GM12878 (cell line): ENCODE data around the gene IL18. TPM values are rescaled to one million over a fixed set of nuclear protein-coding genes. Genes with fewer than 3 reads are reported as not detected.
"Not testable (repeated sequence)": the region's sequence is repeated elsewhere in the genome, so short reads cannot be mapped to it uniquely, and the experiment has no call there.

Experiments
- ATAC-seq: fragments of 200-7000 bp; cut with Tn5 transposase; 3 replicates; pipeline ENCODE4 v1.9.1; 2020; ENCODE audit warnings: mild to moderate bottlenecking, moderate library complexity
- BruUV-seq: library from RNA; stranded (reverse); fragments of 400-500 nt; replicated peaks from 2 replicates; lab custom pipeline; 2021; lab: Mats Ljungman, UMichigan
- CTCF ChIA-PET: fragments of 300-600 bp; sonication (Branson Sonifier 250); formaldehyde crosslinking; extraction: SDS; loops from one replicate; lab custom pipeline; 2021; ENCODE audit warnings: inconsistent platforms; lab: Yijun Ruan, JAX
- POLR2A ChIA-PET: fragments of 350-600 bp; formaldehyde crosslinking; extraction: SDS; loops from one replicate; lab custom pipeline; 2021; ENCODE audit warnings: inconsistent platforms; lab: Charles Lee
- RAD21 ChIA-PET: fragments of 300-600 bp; sonication (Branson Sonifier 250); formaldehyde crosslinking; loops from one replicate; lab custom pipeline; 2023; ENCODE audit warnings: antibody characterized with exemption; ENCODE audit not compliant: unreplicated experiment; lab: Charles Lee
- SMC1A ChIA-PET: fragments of 300-600 bp; sonication (Branson Sonifier 250); formaldehyde crosslinking; loops from one replicate; lab custom pipeline; 2023; ENCODE audit not compliant: unreplicated experiment, uncharacterized antibody; lab: Charles Lee
- DNase-seq: peaks from one replicate; pipeline ENCODE4 v3.0.0-alpha.2; 2011; ENCODE audit warnings: low read depth, low spot score
- FAIRE-seq: peaks from 3 replicates; lab custom pipeline; 2011; peaks lifted over from hg19 to GRCh38; lab: Jason Lieb, UNC
- H2AFZ ChIP-seq: 2 replicates; pipeline ENCODE4 v1.6.0; 2011; ENCODE audit warnings: low read depth, low read length, control low read depth; ENCODE audit not compliant: control insufficient read depth
- H3K27ac ChIP-seq: 2 replicates; pipeline ENCODE4 v1.5.1; 2011; ENCODE audit warnings: control low read depth; ENCODE audit not compliant: control insufficient read depth, insufficient read depth
- H3K27me3 ChIP-seq, 2 experiments: replicated peaks in 1 of 2; 2 replicates each; pipeline versions ENCODE4 v1.6.0 to v1.6.1; 2011; ENCODE audit warnings: low read length in 1 of 2; ENCODE audit not compliant: control insufficient read depth in 2 of 2, insufficient read depth in 2 of 2
- H3K36me3 ChIP-seq, 2 experiments: 2 replicates each; pipeline ENCODE4 v1.5.1; 2011; ENCODE audit warnings: low read length in 1 of 2; ENCODE audit not compliant: control insufficient read depth in 2 of 2, insufficient read depth in 2 of 2
- H3K4me1 ChIP-seq: 2 replicates; pipeline ENCODE4 v1.6.1; 2011; ENCODE audit warnings: mild to moderate bottlenecking, low read length, moderate library complexity, mixed read lengths; ENCODE audit not compliant: control insufficient read depth, insufficient read depth
- H3K4me2 ChIP-seq: 2 replicates; pipeline ENCODE4 v1.6.0; 2011; ENCODE audit warnings: control low read depth; ENCODE audit not compliant: control insufficient read depth, insufficient read depth
- H3K4me3 ChIP-seq: fragments of 200-600 bp; sonication (generic); 2 replicates; pipeline ENCODE4 v1.5.1; 2016
- H3K79me2 ChIP-seq: 2 replicates; pipeline ENCODE4 v1.6.0; 2011; ENCODE audit warnings: low read length; ENCODE audit not compliant: control insufficient read depth, insufficient read depth
- H3K9ac ChIP-seq: 2 replicates; pipeline ENCODE4 v1.8.0; 2011; ENCODE audit warnings: low read length, control low read depth, mixed read lengths; ENCODE audit not compliant: control insufficient read depth, insufficient read depth
- H3K9me3 ChIP-seq: replicated peaks from 3 replicates; pipeline ENCODE4 v1.5.1; 2011; ENCODE audit warnings: mild to moderate bottlenecking, low read length; ENCODE audit not compliant: control insufficient read depth, insufficient read depth
- H4K20me1 ChIP-seq: 2 replicates; pipeline ENCODE4 v1.6.0; 2011; ENCODE audit not compliant: control insufficient read depth, insufficient read depth
- ATF2 ChIP-seq: IDR thresholded peaks from 2 replicates; pipeline ENCODE4 v1.6.1; 2012; ENCODE audit warnings: low read length, inconsistent platforms
- BHLHE40 ChIP-seq, 2 experiments: fragments of 450-650 bp in 1 of 2; IDR thresholded peaks; 2 replicates each; pipeline ENCODE4 v1.6.1; 2011 to 2017; ENCODE audit warnings: low read depth in 2 of 2, borderline replicate concordance in 1 of 2, improper control_type of control experiment in 1 of 2, low read length in 1 of 2, mild to moderate bottlenecking in 1 of 2
- CEBPB ChIP-seq, 2 experiments: fragments of 150-350 bp in 1 of 2; IDR thresholded peaks; 2 replicates each; pipeline ENCODE4 v1.6.1; 2012 to 2014; ENCODE audit warnings: low read depth in 2 of 2, low read length in 2 of 2, borderline replicate concordance in 1 of 2, inconsistent platforms in 1 of 2
- IKZF2 ChIP-seq, 2 experiments: fragments of 450-650 bp; IDR thresholded peaks; 2 replicates each; pipeline ENCODE4 v1.6.1; 2017; ENCODE audit warnings: mild to moderate bottlenecking in 2 of 2, moderate library complexity in 2 of 2
- JUNB ChIP-seq: IDR thresholded peaks from 2 replicates; pipeline ENCODE4 v1.6.1; 2016; ENCODE audit warnings: antibody characterized with exemption, mild to moderate bottlenecking
- KAT2A ChIP-seq: conservative IDR thresholded peaks from 2 replicates; pipeline ENCODE4 v1.6.1; 2011; ENCODE audit warnings: low read depth, low read length; ENCODE audit not compliant: control insufficient read depth
- KLF5 ChIP-seq: fragments of 450-650 bp; IDR thresholded peaks from 2 replicates; pipeline ENCODE4 v1.6.1; 2014; ENCODE audit warnings: mild to moderate bottlenecking; ENCODE audit not compliant: partially characterized antibody
- LARP7 ChIP-seq: fragments of 450-650 bp; IDR thresholded peaks from 2 replicates; pipeline ENCODE4 v1.6.1; 2017; ENCODE audit warnings: mild to moderate bottlenecking
- SMC3 ChIP-seq: IDR thresholded peaks from 2 replicates; pipeline ENCODE4 v1.6.1; 2011; ENCODE audit warnings: low read length, improper control_type of control experiment, borderline replicate concordance
- STAT3 ChIP-seq: IDR thresholded peaks from 2 replicates; pipeline ENCODE4 v1.6.1; 2011; ENCODE audit warnings: low read depth, low read length, improper control_type of control experiment
- TCF12 ChIP-seq: IDR thresholded peaks from 2 replicates; pipeline ENCODE4 v1.6.1; 2011; ENCODE audit warnings: low read depth, mild to moderate bottlenecking, low read length
- USF1 ChIP-seq: IDR thresholded peaks from 2 replicates; pipeline ENCODE4 v1.6.1; 2011; ENCODE audit warnings: borderline replicate concordance, low read depth, mild to moderate bottlenecking, moderate library complexity, mixed read lengths, low read length; ENCODE audit not compliant: insufficient read depth; ENCODE audit errors: extremely low read length
- WGBS: methylation state at CpG from one replicate; pipeline ENCODE4 v1.1.6; 2016; ENCODE audit warnings: low lambda C conversion rate; ENCODE audit not compliant: insufficient replicate concordance, insufficient coverage; ENCODE audit errors: missing lambda C conversion rate; 5-methylcytosine and 5-hydroxymethylcytosine counted together
- in situ Hi-C: fragments of 300-500 bp; cut with MboI; formaldehyde crosslinking; loops from 9 replicates; pipeline ENCODE4 v1.14.3; 2018; ENCODE audit warnings: mixed read lengths
- intact Hi-C: fragments of 100-400 bp; cut with micrococcal nuclease; formaldehyde crosslinking; loops from one replicate; pipeline ENCODE4 v1.14.2; 2022; ENCODE audit not compliant: unreplicated experiment
- polyA plus RNA-seq, 11 experiments: library from polyadenylated mRNA; depleted of rRNA in 4 of 11; unstranded in 6 of 11; stranded (reverse) in 5 of 11; fragments of >200 nt; fragmentation: Nextera tagmentation in 4 of 11; fragmentation: Illumina TruSeq in 1 of 11; extraction: Ambion mirVana in 4 of 11; extraction: Trizol in 1 of 11; gene quantifications; 1 replicate in 1 of 11; 2 replicates in 10 of 11; pipeline versions ENCODE4 v1.2.1 to v1.2.3, GENCODE V29; 2011 to 2016; ENCODE audit warnings: inconsistent platforms in 2 of 11, missing spikeins in 2 of 11, low read depth in 1 of 11
- total RNA-seq, 4 experiments: library from RNA; depleted of rRNA in 3 of 4; stranded (reverse); fragments of >200 nt in 3 of 4; fragmentation: Illumina TruSeq in 1 of 4; extraction: Trizol in 1 of 4; gene quantifications; 2 replicates each; pipeline versions ENCODE4 v1.2.1 to v1.2.3, GENCODE V29; 2013 to 2021

IL18 gene
- total and polyA plus RNA-seq, 10 of the 15 experiments (the other 5 are each of a cell fraction or from before 2014, with no cell fraction given), result 0.12 to 0.42 (median 0.24) TPM

DNA sequence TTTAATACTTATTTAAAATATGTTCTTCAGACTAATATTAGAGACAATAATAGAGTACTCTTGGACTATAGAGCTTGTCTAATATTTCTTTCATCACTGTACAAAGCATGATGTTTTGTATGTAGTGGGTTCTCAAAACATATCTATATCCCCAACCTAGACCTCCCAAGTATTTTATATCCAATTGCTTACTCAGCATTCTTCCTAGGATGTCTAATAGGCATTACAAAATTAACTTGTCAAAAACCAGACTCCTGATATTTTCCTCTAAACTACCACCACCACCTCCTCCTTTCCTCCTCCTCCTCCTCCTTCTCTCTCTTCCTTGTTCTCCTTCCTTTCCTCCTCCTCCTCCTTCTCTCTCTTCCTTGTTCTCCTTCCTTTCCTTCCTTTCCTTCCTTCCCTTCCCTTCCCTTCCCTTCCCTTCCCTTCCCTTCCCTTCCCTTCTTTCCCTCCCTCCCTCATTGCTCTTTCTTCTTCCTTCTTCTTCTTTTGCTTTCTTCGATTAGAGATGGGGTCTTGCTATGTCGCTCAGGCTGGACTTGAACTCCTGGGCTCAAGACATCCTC lies 32.7 kb upstream of the IL18 start (continued):
- TF ChIP-seq BHLHE40 (IDR thresholded peaks at IDR 0.05; ENCODE audit: borderline replicate concordance in 1 of 2, low read depth in 2 of 2, low read length in 1 of 2) (no peak), KAT2A (no peak), CEBPB (IDR thresholded peaks at IDR 0.05; ENCODE audit: borderline replicate concordance in 1 of 2, low read depth in 2 of 2, low read length in 2 of 2) (no peak), JUNB (no peak)

GRCh38 chr11:112195951-112196351 lies 32.1 kb upstream of the IL18 start:
- ATAC-seq (no peak), DNase-seq (no peak), FAIRE-seq (no peak)
- H3K4me2 ChIP-seq, result no peak overlapping the region
- no peaks in the 10 kb centered on the region for H3K27me3 ChIP-seq
- in situ Hi-C loops, result no loop called here
- H3K27ac ChIP-seq, result no peak overlapping the region
- no peak overlapping the region for H3K4me3 ChIP-seq
- CTCF ChIA-PET, result interaction anchor here (0.9 kb wide), 1 partner anchor 11 kb away, joined by 3 read pairs; no protein-coding TSS in a partner anchor
- WGBS, result 0% methylated on average over 2 of the region's 2 CpGs
- POLR2A ChIA-PET, result interaction anchor here (0.7 kb wide), 1 partner anchor 78 kb away, joined by 3 read pairs; no protein-coding TSS in a partner anchor
- no peak overlapping the region for H3K9ac ChIP-seq
- H4K20me1 ChIP-seq, result no peaks in the 10 kb centered on the region
- H3K79me2 ChIP-seq, result no peaks in the 10 kb centered on the region
- TF ChIP-seq USF1, result no peak
- no peak for TF ChIP-seq SMC3
- TF ChIP-seq STAT3, result no peak
- TF ChIP-seq LARP7, result no peak
- no peak for TF ChIP-seq ATF2
- no peak for TF ChIP-seq IKZF2 (IDR thresholded peaks at IDR 0.05)
- TF ChIP-seq TCF12, result no peak
- TF ChIP-seq KLF5, result no peak
- H3K4me1 ChIP-seq, result no peaks in the 10 kb centered on the region
- intact Hi-C loops, result no loop called here
- BruUV-seq, result no TSS peak
- SMC1A ChIA-PET, result interaction anchor here (0.7 kb wide), 1 partner anchor 14 kb away, joined by 3 read pairs; no protein-coding TSS in a partner anchor
- H3K36me3 ChIP-seq, result no peaks in the 10 kb centered on the region
- H3K9me3 ChIP-seq, result no peaks in the 10 kb centered on the region
- no peak overlapping the region for H2AFZ ChIP-seq
- RAD21 ChIA-PET, result no interaction called here

GRCh38 chr11:112195113-112195512 lies 31.2 kb upstream of the IL18 start:
- RAD21 ChIA-PET, DNase-seq, H2AFZ ChIP-seq, intact Hi-C loops, ATAC-seq, H3K4me3 ChIP-seq, H3K9me3 ChIP-seq, H3K27ac ChIP-seq, H4K20me1 ChIP-seq, SMC1A ChIA-PET, BruUV-seq, H3K4me1 ChIP-seq, H3K36me3 ChIP-seq, POLR2A ChIA-PET, FAIRE-seq, H3K79me2 ChIP-seq, H3K27me3 ChIP-seq, H3K4me2 ChIP-seq, H3K9ac ChIP-seq, in situ Hi-C loops: not testable (repeated sequence)
- WGBS, result 64% methylated on average over 11 of the region's 11 CpGs
- CTCF ChIA-PET, result interaction anchor here (0.6 kb wide), 1 partner anchor 18 kb away, joined by 3 read pairs; no protein-coding TSS in a partner anchor
